Mesenchymal stem cell (in vitro differentiated cells and primary cell): ENCODE results near the gene HOXC10.

Experiments used
- DNase-seq: peaks from one replicate; pipeline ENCODE4 v3.0.0-alpha.2; 2013
- H2AFZ ChIP-seq: one replicate; pipeline ENCODE4 v1.6.1; 2013; ENCODE audit warnings: low read depth, mild to moderate bottlenecking, control low read depth, inconsistent platforms, low read length, moderate library complexity
- H2AK5ac ChIP-seq: 2 replicates; pipeline ENCODE4 v1.6.1; 2013; ENCODE audit warnings: low read length, moderate library complexity, mild to moderate bottlenecking, inconsistent platforms; ENCODE audit not compliant: severe bottlenecking
- H2BK120ac ChIP-seq: one replicate; pipeline ENCODE4 v1.6.1; 2013; ENCODE audit warnings: low read depth, mild to moderate bottlenecking, inconsistent platforms, low read length, moderate library complexity
- H2BK12ac ChIP-seq, 2 experiments: one replicate each; pipeline ENCODE4 v1.6.1; 2013; ENCODE audit warnings: inconsistent platforms in 2 of 2, low read length in 2 of 2, mild to moderate bottlenecking in 2 of 2, moderate library complexity in 2 of 2, control low read depth in 1 of 2
- H2BK15ac ChIP-seq: one replicate; pipeline ENCODE4 v1.6.1; 2013; ENCODE audit warnings: mild to moderate bottlenecking, low read depth, inconsistent platforms; ENCODE audit not compliant: poor library complexity, severe bottlenecking
- H2BK5ac ChIP-seq: 2 replicates; pipeline ENCODE4 v1.6.1; 2013; ENCODE audit warnings: low read depth, mild to moderate bottlenecking, low read length, control low read depth, inconsistent platforms; ENCODE audit not compliant: poor library complexity, severe bottlenecking
- H3K14ac ChIP-seq, 2 experiments: one replicate each; pipeline ENCODE4 v1.6.1; 2013; ENCODE audit warnings: inconsistent platforms in 2 of 2, low read length in 2 of 2, control low read depth in 1 of 2, mild to moderate bottlenecking in 1 of 2, moderate library complexity in 1 of 2
- H3K18ac ChIP-seq, 2 experiments: one replicate each; pipeline ENCODE4 v1.6.1; 2013; ENCODE audit warnings: inconsistent platforms in 2 of 2, low read length in 2 of 2, control low read depth in 1 of 2, low read depth in 1 of 2, mild to moderate bottlenecking in 1 of 2
- H3K23ac ChIP-seq, 2 experiments: one replicate each; pipeline ENCODE4 v1.6.1; 2013; ENCODE audit warnings: inconsistent platforms in 2 of 2, low read length in 2 of 2, mild to moderate bottlenecking in 2 of 2, moderate library complexity in 2 of 2, control low read depth in 1 of 2
- H3K27ac ChIP-seq: 2 replicates; pipeline ENCODE4 v1.5.1; 2013; ENCODE audit warnings: mild to moderate bottlenecking, moderate library complexity, low read length, control low read depth, inconsistent platforms; ENCODE audit not compliant: poor library complexity, severe bottlenecking
- H3K27me3 ChIP-seq, 2 experiments: 2 replicates each; pipeline versions ENCODE4 v1.6.1 to v1.7.0; 2013; ENCODE audit warnings: low read length in 2 of 2, mild to moderate bottlenecking in 2 of 2, moderate library complexity in 2 of 2, control low read depth in 1 of 2, inconsistent platforms in 1 of 2; ENCODE audit not compliant: control insufficient read depth in 1 of 2, insufficient read depth in 1 of 2
- H3K36me3 ChIP-seq, 2 experiments: 2 replicates each; pipeline versions ENCODE4 v1.6.1 to v1.7.0; 2013; ENCODE audit warnings: low read length in 2 of 2, control low read depth in 1 of 2, inconsistent platforms in 1 of 2, low read depth in 1 of 2, mild to moderate bottlenecking in 1 of 2; ENCODE audit not compliant: insufficient read depth in 2 of 2, control insufficient read depth in 1 of 2
- H3K4ac ChIP-seq, 2 experiments: one replicate each; pipeline ENCODE4 v1.6.1; 2013; ENCODE audit warnings: inconsistent platforms in 2 of 2, low read length in 2 of 2, mild to moderate bottlenecking in 2 of 2, moderate library complexity in 2 of 2, control low read depth in 1 of 2, low read depth in 1 of 2
- H3K4me1 ChIP-seq: 2 replicates; pipeline ENCODE4 v1.6.1; 2013; ENCODE audit warnings: low read depth, low read length, control low read depth; ENCODE audit not compliant: control insufficient read depth, insufficient read depth
- H3K4me2 ChIP-seq: 2 replicates; pipeline ENCODE4 v1.6.1; 2013; ENCODE audit warnings: low read length, mild to moderate bottlenecking, inconsistent platforms; ENCODE audit not compliant: poor library complexity, severe bottlenecking
- H3K4me3 ChIP-seq, 2 experiments: 2 replicates each; pipeline versions ENCODE4 v1.5.1 to v1.7.0; 2013; ENCODE audit warnings: low read length in 2 of 2, mild to moderate bottlenecking in 2 of 2, control low read depth in 1 of 2, low read depth in 1 of 2; ENCODE audit not compliant: insufficient read depth in 1 of 2
- H3K79me1 ChIP-seq: replicated peaks from 2 replicates; pipeline ENCODE4 v1.6.1; 2013; ENCODE audit warnings: mild to moderate bottlenecking, control low read depth, low read length, inconsistent platforms; ENCODE audit not compliant: poor library complexity, severe bottlenecking
- H3K9ac ChIP-seq: 2 replicates; pipeline ENCODE4 v1.7.0; 2013; ENCODE audit warnings: mild to moderate bottlenecking, low read length, moderate library complexity
- H3K9me3 ChIP-seq: 2 replicates; pipeline ENCODE4 v1.7.0; 2013; ENCODE audit warnings: mild to moderate bottlenecking, low read length; ENCODE audit not compliant: control insufficient read depth
- H4K8ac ChIP-seq: one replicate; pipeline ENCODE4 v1.6.1; 2013; ENCODE audit warnings: inconsistent platforms, mild to moderate bottlenecking, low read length, moderate library complexity
- H4K91ac ChIP-seq: one replicate; pipeline ENCODE4 v1.6.1; 2013; ENCODE audit warnings: mild to moderate bottlenecking, low read length, inconsistent platforms
- WGBS: methylation state at CpG from one replicate; pipeline ENCODE4 v1.1.7; 2013; ENCODE audit warnings: mixed read lengths; 5-methylcytosine and 5-hydroxymethylcytosine counted together

The HOXC10 gene

GRCh38 chr12:54014377-54015017, 29.6 kb downstream of the HOXC10 start:
- Histone ChIP-seq H3K18ac (peak overlapping the region; percentile 91 to 96), H4K91ac (peak overlapping the region; percentile 70), H3K4me2 (peak overlapping the region; percentile 82), H3K14ac (no peak overlapping the region), H3K79me1 (no peaks in the 10 kb centered on the region), H3K23ac (peak overlapping the region in 1 of 2 experiments; percentile 92), H3K4me3 (peak overlapping the region in 1 of 2 experiments; percentile 77), H3K9ac (peak overlapping the region; percentile 96), H3K4ac (peak overlapping the region; percentile 82 to 92), H2AK5ac (peak overlapping the region; percentile 97), H2AFZ (peak overlapping the region; percentile 72), H2BK12ac (peak overlapping the region; percentile 75 to 92), H3K9me3 (no peaks in the 10 kb centered on the region), H2BK5ac (peak overlapping the region; percentile 48), H2BK120ac (peak overlapping the region; percentile 88), H3K27ac (peak overlapping the region; percentile 98), H2BK15ac (peak overlapping the region; percentile 63), H4K8ac (peak overlapping the region; percentile 90), H3K36me3 (no peaks in the 10 kb centered on the region), H3K27me3 (no peaks in the 10 kb centered on the region), H3K4me1 (peaks cover 21% of the 10 kb centered on the region)
- WGBS: 14% methylated on average over 22 of the region's 36 CpGs
- no peak for DNase-seq

DNA sequence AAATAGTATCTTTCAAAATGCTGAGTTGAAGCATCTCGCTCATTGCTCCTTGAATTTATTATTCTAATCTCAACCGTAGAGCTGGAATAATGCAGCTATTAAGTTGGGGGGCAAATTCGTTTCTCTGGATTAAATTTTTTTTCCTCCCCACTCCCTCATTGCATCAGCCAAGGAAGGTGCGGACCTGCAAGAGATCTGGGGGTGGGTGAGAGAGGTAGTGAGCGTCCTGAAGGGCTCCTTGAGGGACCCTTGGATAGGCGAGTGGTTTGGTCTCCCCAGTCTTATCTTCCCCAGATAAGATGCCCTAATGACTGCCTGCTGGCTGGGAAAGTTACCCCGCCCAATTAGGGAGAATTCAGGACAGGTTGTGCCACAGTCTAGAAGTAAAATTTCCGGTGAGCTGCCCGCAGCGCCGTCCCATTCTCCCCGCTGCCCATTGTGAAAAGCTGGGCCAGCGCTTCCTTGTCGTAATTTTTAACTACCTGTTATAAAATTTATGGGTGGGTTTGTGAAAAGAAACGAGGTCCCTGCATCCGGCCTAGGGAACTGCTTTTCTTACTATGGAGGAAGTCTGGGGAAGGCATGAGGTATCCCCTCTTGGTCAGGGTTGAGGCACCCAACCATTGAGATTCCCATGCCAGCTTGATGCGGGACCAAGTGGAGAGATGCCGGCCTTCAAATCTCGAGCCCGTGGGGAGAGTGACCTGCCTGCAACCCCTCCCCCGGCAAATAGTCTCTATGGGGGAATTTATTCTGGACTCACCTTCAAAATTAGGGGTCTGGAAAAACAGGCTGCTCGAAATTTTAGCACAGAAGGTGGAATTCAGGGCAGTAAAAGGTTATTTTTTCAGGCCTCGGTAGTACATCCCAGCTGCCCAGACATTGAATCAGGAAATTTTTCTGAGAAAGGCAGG, 30.3 kb downstream of the HOXC10 start:
- Histone ChIP-seq H2AFZ (no peak overlapping the region), H3K9ac (peak overlapping the region; percentile 96), H2BK15ac (no peak overlapping the region), H2BK5ac (peak overlapping the region; percentile 84), H3K27me3 (no peaks in the 10 kb centered on the region), H3K9me3 (no peaks in the 10 kb centered on the region), H2BK12ac (peak overlapping the region in 1 of 2 experiments; percentile 21), H3K4me1 (peaks cover 24% of the 10 kb centered on the region), H3K4me3 (peak overlapping the region in 1 of 2 experiments; percentile 79), H4K8ac (peak overlapping the region; percentile 90), H3K18ac (peak overlapping the region; percentile 57 to 74), H3K4ac (peak overlapping the region in 1 of 2 experiments; percentile 49), H2AK5ac (peak overlapping the region; percentile 99), H3K23ac (peak overlapping the region in 1 of 2 experiments; percentile 86), H3K14ac (no peak overlapping the region), H4K91ac (peak overlapping the region; percentile 76), H3K27ac (peak overlapping the region; percentile 98), H3K36me3 (no peaks in the 10 kb centered on the region), H3K79me1 (no peaks in the 10 kb centered on the region), H2BK120ac (peak overlapping the region; percentile 68), H3K4me2 (peak overlapping the region; percentile 69)
- no peak for DNase-seq
- WGBS: 39% methylated on average over 18 of the region's 23 CpGs

DNA sequence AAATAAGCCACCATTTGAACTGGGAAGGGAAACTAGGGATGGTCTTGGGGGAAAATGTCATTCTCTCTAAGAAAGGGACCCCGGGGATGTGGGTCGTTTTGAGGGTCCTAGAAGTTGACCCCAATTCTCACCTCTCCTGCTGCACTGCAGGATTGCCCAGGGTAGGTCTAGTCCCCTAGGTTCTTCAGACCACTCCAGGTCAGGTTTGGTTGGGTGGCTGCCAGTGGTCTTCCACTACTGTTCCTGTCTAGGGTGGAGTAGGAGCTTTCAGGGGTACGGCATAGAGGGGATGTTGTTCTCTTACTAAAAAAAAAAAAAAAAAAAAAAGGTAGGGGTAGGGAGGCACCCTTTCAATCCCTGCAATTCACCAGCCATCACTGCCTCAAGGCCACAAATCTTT, 31.1 kb downstream of the HOXC10 start:
- Histone ChIP-seq H2BK5ac (peak overlapping the region; percentile 60), H3K9me3 (no peaks in the 10 kb centered on the region), H3K36me3 (no peaks in the 10 kb centered on the region), H3K27ac (peak overlapping the region; percentile 98), H3K4me2 (peak overlapping the region; percentile 63), H3K27me3 (no peaks in the 10 kb centered on the region), H2BK12ac (peak overlapping the region in 1 of 2 experiments; percentile 87), H3K4me1 (peaks cover 24% of the 10 kb centered on the region), H3K9ac (peak overlapping the region; percentile 96), H4K8ac (no peak overlapping the region), H4K91ac (peak overlapping the region; percentile 95), H3K23ac (no peak overlapping the region), H3K4me3 (peak overlapping the region in 1 of 2 experiments; percentile 79), H2AFZ (no peak overlapping the region), H2BK15ac (peak overlapping the region; percentile 63), H3K4ac (peak overlapping the region in 1 of 2 experiments; percentile 55), H3K79me1 (no peaks in the 10 kb centered on the region), H2AK5ac (peak overlapping the region; percentile 42), H3K14ac (no peak overlapping the region), H3K18ac (peak overlapping the region; percentile 55 to 91), H2BK120ac (peak overlapping the region; percentile 44)
- WGBS: 33% methylated on average over 2 of the region's 3 CpGs
- DNase-seq: no peak
